NCI-H748 (cell line): Measurements from ENCODE around the gene OR51G2.
"Not testable (repeated sequence)": the region's sequence is repeated elsewhere in the genome, so short reads cannot be mapped to it uniquely, and the experiment has no call there.

ENCODE experiments used
- DNase-seq: peaks from one replicate; lab custom pipeline; 2025; ENCODE audit not compliant: unreplicated experiment; lab: John Stamatoyannopoulos, UW

The OR51G2 gene

GRCh38 chr11:4919250-4919649 is at the start of gene OR51G2:
TSS of gene OR51G2 (minus strand) at chr11:4919350. CDS start at chr11:4915663, 3,687 bp downstream.
- DNase-seq, result no peak

- no peak for DNase-seq
These were observed 43.7 kb upstream of the OR51G2 start for GRCh38 chr11:4962816-4963215.

- peak; percentile 92 for DNase-seq
These were observed 41.7 kb upstream of the OR51G2 start for GRCh38 chr11:4960877-4961276.

- no peak for DNase-seq
These were observed 38.2 kb upstream of the OR51G2 start for GRCh38 chr11:4957396-4957795.

- DNase-seq, result not testable (repeated sequence)
These were observed 36.5 kb upstream of the OR51G2 start, which contains the start of gene OR51A2 for GRCh38 chr11:4955613-4956012. TSS of gene OR51A2 (minus strand) at chr11:4955713. CDS start at chr11:4955713, 0 bp downstream.

- no peak for DNase-seq
These were observed 28.4 kb upstream of the OR51G2 start, which contains the start of gene OR51A4 for GRCh38 chr11:4947505-4947904. TSS of gene OR51A4 (minus strand) at chr11:4947605. CDS start at chr11:4947100, 505 bp downstream.

GRCh38 chr11:4936745-4937144 is 17.6 kb upstream of the OR51G2 start:
- no peak for DNase-seq

- no peak for DNase-seq
These were observed 13.6 kb upstream of the OR51G2 start for GRCh38 chr11:4932751-4933150.

GRCh38 chr11:4926608-4927007 is 7.5 kb upstream of the OR51G2 start:
- DNase-seq, result no peak

- no peak for DNase-seq
These were observed 5.1 kb upstream of the OR51G2 start, which contains the start of gene OR51G1 for GRCh38 chr11:4924239-4924638. TSS of gene OR51G1 (minus strand) at chr11:4924339. CDS start at chr11:4924339, 0 bp downstream.

- no peak for DNase-seq
These were observed 3.2 kb upstream of the OR51G2 start for GRCh38 chr11:4922304-4922703.

GRCh38 chr11:4921796-4922195 is 2.6 kb upstream of the OR51G2 start:
- DNase-seq, result no peak

- DNase-seq, result no peak
These were observed 2.6 kb downstream of the OR51G2 start for GRCh38 chr11:4916581-4916980.

- DNase-seq, result no peak
These were observed 15.7 kb downstream of the OR51G2 start, which contains the start of gene OR51A7 for GRCh38 chr11:4903484-4903883. TSS of gene OR51A7 (plus strand) at chr11:4903783. CDS start at chr11:4907370, 3,587 bp downstream.

- DNase-seq, result no peak
These were observed 27.0 kb downstream of the OR51G2 start for GRCh38 chr11:4891996-4892640.

GRCh38 chr11:4890279-4890678 is 28.9 kb downstream of the OR51G2 start:
- DNase-seq, result no peak

GRCh38 chr11:4887591-4887990 is 31.6 kb downstream of the OR51G2 start:
- DNase-seq, result no peak

GRCh38 chr11:4886186-4886585 is 33.0 kb downstream of the OR51G2 start:
- no peak for DNase-seq

GRCh38 chr11:4884361-4884760 is 34.8 kb downstream of the OR51G2 start:
- no peak for DNase-seq

GRCh38 chr11:4882543-4882942 is 36.6 kb downstream of the OR51G2 start:
- DNase-seq, result peak; percentile 28

- DNase-seq, result peak; percentile 61
These were observed 37.2 kb downstream of the OR51G2 start, which contains the start of gene OR51T1 for GRCh38 chr11:4881860-4882500. TSS of gene OR51T1 (plus strand) at chr11:4881900. CDS start at chr11:4881900, 0 bp downstream.

- no peak for DNase-seq
These were observed 38.0 kb downstream of the OR51G2 start for GRCh38 chr11:4881188-4881587.
